ENCODE measurements around the gene RFC4.

DNA sequence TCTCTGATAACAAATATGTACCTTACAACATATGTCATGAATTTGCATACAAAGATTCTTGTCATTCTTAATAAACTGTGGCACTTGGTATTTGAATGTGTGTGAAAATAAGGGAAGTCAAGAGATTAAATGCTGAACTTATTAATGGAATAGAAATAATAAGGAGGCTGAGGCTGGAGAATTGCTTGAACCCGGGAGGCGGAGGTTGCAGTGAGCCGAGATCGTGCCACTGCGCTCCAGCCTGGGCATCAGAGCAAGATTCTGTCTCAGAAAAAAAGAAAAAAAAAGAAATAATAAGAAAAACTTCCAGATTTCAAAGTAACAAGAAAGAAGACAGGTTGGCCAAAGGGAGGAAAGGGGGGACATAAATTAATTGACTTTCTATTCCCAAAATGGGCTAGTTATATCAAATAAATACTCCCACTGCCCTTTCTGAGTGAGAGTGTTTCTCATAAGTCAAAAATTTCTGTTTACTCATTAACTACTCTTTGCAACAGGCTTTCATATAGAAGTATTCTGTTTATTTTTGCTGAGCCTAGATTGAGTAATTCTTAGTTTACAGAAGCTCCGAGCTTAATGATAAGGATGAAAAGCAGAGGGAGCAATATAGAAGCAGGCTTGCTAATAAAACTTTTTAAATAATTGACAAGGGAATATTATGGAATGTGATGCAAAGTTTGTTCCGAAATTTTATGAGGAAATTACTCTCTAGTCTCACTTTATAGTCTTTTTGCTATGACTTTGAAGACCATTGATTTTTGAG, 63.5 kb downstream of the RFC4 start:
- TF ChIP-seq, protein P1, sequence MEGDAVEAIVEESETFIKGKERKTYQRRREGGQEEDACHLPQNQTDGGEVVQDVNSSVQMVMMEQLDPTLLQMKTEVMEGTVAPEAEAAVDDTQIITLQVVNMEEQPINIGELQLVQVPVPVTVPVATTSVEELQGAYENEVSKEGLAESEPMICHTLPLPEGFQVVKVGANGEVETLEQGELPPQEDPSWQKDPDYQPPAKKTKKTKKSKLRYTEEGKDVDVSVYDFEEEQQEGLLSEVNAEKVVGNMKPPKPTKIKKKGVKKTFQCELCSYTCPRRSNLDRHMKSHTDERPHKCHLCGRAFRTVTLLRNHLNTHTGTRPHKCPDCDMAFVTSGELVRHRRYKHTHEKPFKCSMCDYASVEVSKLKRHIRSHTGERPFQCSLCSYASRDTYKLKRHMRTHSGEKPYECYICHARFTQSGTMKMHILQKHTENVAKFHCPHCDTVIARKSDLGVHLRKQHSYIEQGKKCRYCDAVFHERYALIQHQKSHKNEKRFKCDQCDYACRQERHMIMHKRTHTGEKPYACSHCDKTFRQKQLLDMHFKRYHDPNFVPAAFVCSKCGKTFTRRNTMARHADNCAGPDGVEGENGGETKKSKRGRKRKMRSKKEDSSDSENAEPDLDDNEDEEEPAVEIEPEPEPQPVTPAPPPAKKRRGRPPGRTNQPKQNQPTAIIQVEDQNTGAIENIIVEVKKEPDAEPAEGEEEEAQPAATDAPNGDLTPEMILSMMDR (IDR thresholded peaks at IDR 0.05) = no peak
- TF ChIP-seq POLR2AphosphoS5 (IDR thresholded peaks at IDR 0.05) = no peak
- no peak for TF ChIP-seq POLR2A (IDR thresholded peaks at IDR 0.05)
